K562 (cell line): ENCODE results near the gene GUCY2C. TPM values are rescaled to one million over a fixed set of nuclear protein-coding genes. Genes with fewer than 3 reads are reported as not detected.

ENCODE experiments used
- ARID3A ChIP-seq: IDR thresholded peaks from 2 replicates; pipeline ENCODE4 v1.6.1; 2012; ENCODE audit warnings: low read depth, low read length, improper control_type of control experiment, borderline replicate concordance
- KDM5B ChIP-seq: fragments of 200-600 bp; sonication (generic); IDR thresholded peaks from 2 replicates; pipeline ENCODE4 v1.6.1; 2012; ENCODE audit warnings: low read depth, mild to moderate bottlenecking, moderate library complexity, low read length, control low read depth, inconsistent platforms; ENCODE audit not compliant: insufficient replicate concordance
- MTA1 ChIP-seq: fragments of 450-650 bp; IDR thresholded peaks from 2 replicates; pipeline ENCODE4 v1.6.1; 2017; ENCODE audit warnings: borderline replicate concordance
- POU5F1 ChIP-seq: fragments of 150-350 bp; IDR thresholded peaks from 2 replicates; pipeline ENCODE4 v1.6.1; 2014; ENCODE audit warnings: borderline replicate concordance, low read length, low read depth, mild to moderate bottlenecking; ENCODE audit not compliant: partially characterized antibody
- PRPF4 ChIP-seq: fragments of 200-400 bp; formaldehyde crosslinking; IDR thresholded peaks from one replicate; pipeline ENCODE4 v1.6.1; 2017; ENCODE audit warnings: low read length, low read depth, mild to moderate bottlenecking; ENCODE audit not compliant: insufficient read depth, poor library complexity, severe bottlenecking
- RCOR1 ChIP-seq, 2 experiments: IDR thresholded peaks; 2 replicates each; pipeline ENCODE4 v1.6.1; 2012; ENCODE audit warnings: low read depth in 2 of 2, low read length in 2 of 2, borderline replicate concordance in 1 of 2, improper control_type of control experiment in 1 of 2
- SMARCA4 ChIP-seq: fragments of 450-650 bp; IDR thresholded peaks from 2 replicates; pipeline ENCODE4 v1.6.1; 2016
- TCF3 ChIP-seq: sonication (generic); formaldehyde crosslinking; IDR thresholded peaks from 2 replicates; pipeline ENCODE4 v1.4.0; 2020; ENCODE audit warnings: mild to moderate bottlenecking, missing genetic modification reagents
- TEAD4 ChIP-seq, 2 experiments: sonication (generic) in 1 of 2; formaldehyde crosslinking in 1 of 2; IDR thresholded peaks; 2 replicates each; pipeline versions ENCODE4 v1.6.1 to v1.8.0; 2012 to 2022; ENCODE audit warnings: borderline replicate concordance in 1 of 2, inconsistent platforms in 1 of 2, low read length in 1 of 2, mild to moderate bottlenecking in 1 of 2, missing genetic modification reagents in 1 of 2
- TGIF2 ChIP-seq: sonication (generic); formaldehyde crosslinking; IDR thresholded peaks from 2 replicates; pipeline ENCODE4 v1.8.1; 2022; ENCODE audit warnings: mild to moderate bottlenecking, missing genetic modification reagents, moderate library complexity
- YY1 ChIP-seq, 3 experiments: IDR thresholded peaks; 2 replicates each; pipeline ENCODE4 v1.6.1; 2011; ENCODE audit warnings: low read length in 2 of 3, mild to moderate bottlenecking in 2 of 3, moderate library complexity in 2 of 3, borderline replicate concordance in 1 of 3, control low read depth in 1 of 3, low read depth in 1 of 3; ENCODE audit not compliant: insufficient read depth in 3 of 3, insufficient replicate concordance in 2 of 3, control insufficient read depth in 1 of 3, insufficient read length in 1 of 3; ENCODE audit errors: extremely low read depth in 1 of 3
- ZNF354B ChIP-seq: fragments of 250-450 bp; sonication (Bioruptor Pico); IDR thresholded peaks from 2 replicates; pipeline ENCODE4 v1.4.0; 2020
- ZNF707 ChIP-seq: fragments of 250-450 bp; sonication (Bioruptor Pico); conservative IDR thresholded peaks from 2 replicates; pipeline ENCODE4 v1.8.0; 2022; ENCODE audit warnings: inconsistent platforms, mild to moderate bottlenecking, moderate library complexity
- polyA plus RNA-seq, 8 experiments: library from polyadenylated mRNA; depleted of rRNA in 4 of 8; stranded (reverse) in 5 of 8; unstranded in 3 of 8; fragments of >200 nt; fragmentation: Nextera tagmentation in 2 of 8; fragmentation: Illumina TruSeq in 1 of 8; extraction: Ambion mirVana in 2 of 8; extraction: Trizol in 1 of 8; gene quantifications; 2 replicates each; pipeline versions ENCODE4 v1.2.1 to v1.2.3, GENCODE V29; 2011 to 2014; ENCODE audit warnings: inconsistent platforms in 1 of 8, missing spikeins in 1 of 8
- total RNA-seq, 7 experiments: library from RNA; depleted of rRNA in 6 of 7; stranded (reverse); fragments of >200 nt in 6 of 7; fragmentation: Illumina TruSeq in 2 of 7; extraction: Trizol in 2 of 7; gene quantifications; 2 replicates each; pipeline versions ENCODE4 v1.2.1 to v1.2.3, GENCODE V29; 2011 to 2021; ENCODE audit warnings: low replicate concordance in 1 of 7

GUCY2C gene
- total and polyA plus RNA-seq, 9 of the 15 experiments (the other 6 are each of a cell fraction or from before 2014, with no cell fraction given), result 0.01 to 0.05 (median 0.04) TPM; not detected in 6

GRCh38 chr12:14681190-14681589 lies 15.2 kb downstream of the GUCY2C start (continued):
- TF ChIP-seq ARID3A, result no peak
- no peak for TF ChIP-seq TGIF2 (CRISPR knock-in tag)
- TF ChIP-seq TCF3 (CRISPR knock-in tag), result peak; percentile 66
- no peak for TF ChIP-seq RCOR1 (IDR thresholded peaks at IDR 0.05; ENCODE audit: borderline replicate concordance in 1 of 2, low read depth in 2 of 2, low read length in 2 of 2)
- no peak for TF ChIP-seq PRPF4
- no peak for TF ChIP-seq YY1 (IDR thresholded peaks at IDR 0.05; ENCODE audit: borderline replicate concordance in 1 of 3, control insufficient read depth in 1 of 3, extremely low read depth in 1 of 3, insufficient read depth in 3 of 3, insufficient read length in 1 of 3, insufficient replicate concordance in 2 of 3, low read depth in 1 of 3, low read length in 2 of 3)
- no peak for TF ChIP-seq SMARCA4
- no peak for TF ChIP-seq ZNF354B (CRISPR knock-in tag)
- TF ChIP-seq TEAD4 (IDR thresholded peaks at IDR 0.05; ENCODE audit: low read length), result peak; percentile 34; the same call in 1 of the 2 replicates
- TF ChIP-seq TEAD4 (CRISPR knock-in tag; IDR thresholded peaks at IDR 0.05; ENCODE audit: borderline replicate concordance), result no peak
- no peak for TF ChIP-seq KDM5B
- no peak for TF ChIP-seq ZNF707 (CRISPR knock-in tag)
- TF ChIP-seq POU5F1, result no peak
- TF ChIP-seq MTA1, result no peak
